Fibroblast of lung (primary cell): ENCODE measurements around the gene POLD3. TPM values are rescaled to one million over a fixed set of nuclear protein-coding genes. Genes with fewer than 3 reads are reported as not detected.

ENCODE experiments used
- DNase-seq, 2 donors: peaks; one replicate each; pipeline versions ENCODE4 v3.0.0 to v3.0.0-alpha.2; 2010; ENCODE audit warnings: low read depth in 2 of 2
- H2AFZ ChIP-seq: 2 replicates; pipeline ENCODE4 v1.5.1; 2012; ENCODE audit warnings: low read length, control low read depth, inconsistent platforms
- H3K27ac ChIP-seq: 2 replicates; pipeline ENCODE4 v1.5.1; 2011; ENCODE audit warnings: low read length, control low read depth; ENCODE audit not compliant: insufficient read depth
- H3K27me3 ChIP-seq: 2 replicates; pipeline ENCODE4 v1.5.1; 2011; ENCODE audit warnings: mild to moderate bottlenecking, low read length; ENCODE audit not compliant: control insufficient read depth, insufficient read depth
- H3K36me3 ChIP-seq: 2 replicates; pipeline ENCODE4 v1.5.1; 2011; ENCODE audit warnings: low read length; ENCODE audit not compliant: control insufficient read depth, insufficient read depth
- H3K4me1 ChIP-seq: 2 replicates; pipeline ENCODE4 v1.5.1; 2011; ENCODE audit warnings: low read length; ENCODE audit not compliant: control insufficient read depth, insufficient read depth; ENCODE audit errors: extremely low read depth
- H3K4me2 ChIP-seq: 2 replicates; pipeline ENCODE4 v1.5.1; 2011; ENCODE audit warnings: low read length, control low read depth; ENCODE audit not compliant: insufficient read depth; ENCODE audit errors: extremely low read depth
- H3K4me3 ChIP-seq, 4 experiments: fragments of 200-600 bp in 1 of 4; sonication (generic) in 1 of 4; replicated peaks in 1 of 4; 2 replicates each; pipeline ENCODE4 v1.5.1; 2011 to 2016; ENCODE audit warnings: low read length in 4 of 4, low read depth in 3 of 4, mild to moderate bottlenecking in 3 of 4, control low read depth in 2 of 4, inconsistent platforms in 1 of 4, mixed read lengths in 1 of 4; ENCODE audit not compliant: insufficient read depth in 1 of 4; ENCODE audit errors: control extremely low read depth in 1 of 4
- H3K79me2 ChIP-seq: 2 replicates; pipeline ENCODE4 v1.5.1; 2012; ENCODE audit warnings: mild to moderate bottlenecking, low read length, inconsistent platforms; ENCODE audit not compliant: control insufficient read depth, insufficient read depth
- H3K9ac ChIP-seq: 2 replicates; pipeline ENCODE4 v1.5.1; 2011; ENCODE audit warnings: mild to moderate bottlenecking, low read length, control low read depth; ENCODE audit not compliant: insufficient read depth
- H3K9me3 ChIP-seq: 2 replicates; pipeline ENCODE4 v1.5.1; 2012; ENCODE audit warnings: low read depth, low read length; ENCODE audit not compliant: control insufficient read depth, insufficient read depth
- H4K20me1 ChIP-seq: 2 replicates; pipeline ENCODE4 v1.5.1; 2011; ENCODE audit warnings: low read length; ENCODE audit not compliant: control insufficient read depth, insufficient read depth; ENCODE audit errors: extremely low read depth
- CTCF ChIP-seq, 2 donors: IDR thresholded peaks in 1 of 2; conservative IDR thresholded peaks in 1 of 2; 1 replicate in 1 of 2; 2 replicates in 1 of 2; pipeline ENCODE4 v1.5.1; 2011 to 2012; ENCODE audit warnings: low read length in 2 of 2, control low read depth in 1 of 2, inconsistent platforms in 1 of 2, low read depth in 1 of 2, mild to moderate bottlenecking in 1 of 2
- EZH2 ChIP-seq: IDR thresholded peaks from 2 replicates; pipeline ENCODE4 v1.5.1; 2012; ENCODE audit warnings: low read length, control low read depth, mild to moderate bottlenecking; ENCODE audit errors: missing control alignments
- polyA plus RNA-seq, 2 donors: library from polyadenylated mRNA; depleted of rRNA in 1 of 2; stranded (reverse) in 1 of 2; unstranded in 1 of 2; fragments of >200 nt; gene quantifications; 2 replicates each; pipeline ENCODE4 v1.2.1, GENCODE V29; 2011 to 2012; ENCODE audit warnings: missing spikeins in 1 of 2
- total RNA-seq: library from RNA; depleted of rRNA; stranded (reverse); fragments of >200 nt; gene quantifications from 2 replicates; pipeline ENCODE4 v1.2.1, GENCODE V29; 2014

Gene POLD3
- total and polyA plus RNA-seq, 2 donors (not counting 1 experiment from before 2014, with no cell fraction given) = 9.1 to 13.7 TPM

- no peaks in the 10 kb centered on the region for H3K9me3 ChIP-seq
- peaks cover 23% of the 10 kb centered on the region for H3K79me2 ChIP-seq
- peak overlapping the region; percentile 53 for H2AFZ ChIP-seq
- no peaks in the 10 kb centered on the region for H3K4me1 ChIP-seq
- H3K36me3 ChIP-seq = no peaks in the 10 kb centered on the region
- no peak overlapping the region for H3K9ac ChIP-seq
- H4K20me1 ChIP-seq = no peaks in the 10 kb centered on the region
- peak overlapping the region; percentile 95 for H3K27ac ChIP-seq
- H3K4me2 ChIP-seq = peak overlapping the region; percentile 44
- no peak for DNase-seq
- TF ChIP-seq EZH2 (no peak), CTCF (conservative IDR thresholded peaks at IDR 0.05 in 1 of 2, IDR thresholded peaks at IDR 0.05 in 1 of 2; ENCODE audit: low read depth in 1 of 2, low read length in 2 of 2) (no peak)
- no peaks in the 10 kb centered on the region for H3K27me3 ChIP-seq
- peak overlapping the region; percentile 76 to 99 (median 98) for H3K4me3 ChIP-seq
These were observed 330 bp upstream of the POLD3 start for GRCh38 chr11:74592063-74592440.

- Histone ChIP-seq H3K4me1 (no peaks in the 10 kb centered on the region), H3K36me3 (no peaks in the 10 kb centered on the region), H2AFZ (no peak overlapping the region), H3K27me3 (no peaks in the 10 kb centered on the region), H3K9me3 (no peaks in the 10 kb centered on the region), H3K79me2 (peaks cover 23% of the 10 kb centered on the region), H3K27ac (peak overlapping the region; percentile 95), H4K20me1 (no peaks in the 10 kb centered on the region), H3K4me3 (peak overlapping the region; percentile 76 to 99 (median 98)), H3K4me2 (peak overlapping the region; percentile 87), H3K9ac (no peak overlapping the region)
- no peak for TF ChIP-seq CTCF (conservative IDR thresholded peaks at IDR 0.05 in 1 of 2, IDR thresholded peaks at IDR 0.05 in 1 of 2; ENCODE audit: low read depth in 1 of 2, low read length in 2 of 2)
- no peak for TF ChIP-seq EZH2
- DNase-seq = no peak
These were observed 1.1 kb downstream of the POLD3 start for GRCh38 chr11:74593463-74593862.

DNA sequence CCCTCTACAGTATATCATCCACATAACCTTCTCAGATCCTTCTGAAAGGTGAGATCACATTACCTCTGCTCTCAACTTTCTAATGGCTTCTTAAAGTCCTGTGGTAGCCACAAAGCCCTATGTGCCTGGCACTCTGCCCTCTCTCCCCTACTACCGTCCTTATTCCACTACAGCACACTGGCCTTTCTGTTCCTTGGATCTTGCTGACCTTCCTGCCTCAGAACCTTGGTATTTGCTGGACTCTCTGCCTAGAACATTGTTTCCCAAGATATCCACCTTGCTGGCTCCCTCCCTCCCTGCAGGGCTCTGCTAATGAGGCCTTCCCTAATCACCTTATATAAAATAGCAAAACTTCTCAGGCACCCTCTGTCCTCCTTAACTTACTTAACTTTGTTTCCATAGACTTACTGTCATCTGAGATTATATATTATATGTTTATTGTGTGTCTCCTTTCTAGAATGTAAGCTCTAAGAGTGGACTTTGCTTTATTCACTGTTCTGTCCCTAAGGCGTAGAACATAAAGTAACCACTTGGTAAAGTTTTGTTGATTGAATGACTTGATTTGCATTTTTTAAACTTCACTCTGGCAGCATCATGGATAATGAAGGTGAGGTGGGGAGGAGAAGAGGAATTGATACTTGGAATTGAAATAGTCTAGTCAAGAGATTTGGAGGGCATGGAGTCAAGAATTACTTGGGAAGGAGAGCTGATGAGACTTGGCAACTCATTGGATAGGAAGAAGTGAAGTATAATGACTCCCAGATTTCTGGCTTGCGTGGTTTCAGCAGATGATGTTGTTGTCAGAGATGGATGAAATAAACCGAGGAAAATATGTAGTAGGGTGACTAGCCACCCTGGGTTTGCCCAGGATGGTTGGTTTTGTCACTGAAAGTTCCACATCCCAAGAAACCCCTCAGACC is 10.5 kb downstream of the POLD3 start:
- no peaks in the 10 kb centered on the region for H3K4me1 ChIP-seq
- H3K4me2 ChIP-seq = no peak overlapping the region
- TF ChIP-seq CTCF (conservative IDR thresholded peaks at IDR 0.05 in 1 of 2, IDR thresholded peaks at IDR 0.05 in 1 of 2; ENCODE audit: low read depth in 1 of 2, low read length in 2 of 2) (no peak), EZH2 (no peak)
- H3K9me3 ChIP-seq = no peaks in the 10 kb centered on the region
- H2AFZ ChIP-seq = no peak overlapping the region
- H3K4me3 ChIP-seq = no peak overlapping the region
- no peaks in the 10 kb centered on the region for H4K20me1 ChIP-seq
- no peak overlapping the region for H3K9ac ChIP-seq
- no peak overlapping the region for H3K27ac ChIP-seq
- no peaks in the 10 kb centered on the region for H3K79me2 ChIP-seq
- no peaks in the 10 kb centered on the region for H3K36me3 ChIP-seq
- H3K27me3 ChIP-seq = no peaks in the 10 kb centered on the region
- no peak for DNase-seq
